ENCODE measurements around the gene DFFB.

GRCh38 chr1:3879787-3880428, 22.6 kb downstream of the DFFB start:
- TF ChIP-seq CTCF (conservative IDR thresholded peaks at IDR 0.05; ENCODE audit: low read length) (no peak), EZH2phosphoT487 (IDR thresholded peaks at IDR 0.05; ENCODE audit: borderline replicate concordance) (no peak)
